GM18520 (cell line): ENCODE data around the gene CREB3L4.
"Not testable (repeated sequence)": the region's sequence is repeated elsewhere in the genome, so short reads cannot be mapped to it uniquely, and the experiment has no call there.

Experiments
- ATAC-seq: cut with Tn5 transposase; IDR thresholded peaks from one replicate; pipeline ENCODE4 v1.9.1; 2021; ENCODE audit not compliant: unreplicated experiment

Gene CREB3L4

DNA sequence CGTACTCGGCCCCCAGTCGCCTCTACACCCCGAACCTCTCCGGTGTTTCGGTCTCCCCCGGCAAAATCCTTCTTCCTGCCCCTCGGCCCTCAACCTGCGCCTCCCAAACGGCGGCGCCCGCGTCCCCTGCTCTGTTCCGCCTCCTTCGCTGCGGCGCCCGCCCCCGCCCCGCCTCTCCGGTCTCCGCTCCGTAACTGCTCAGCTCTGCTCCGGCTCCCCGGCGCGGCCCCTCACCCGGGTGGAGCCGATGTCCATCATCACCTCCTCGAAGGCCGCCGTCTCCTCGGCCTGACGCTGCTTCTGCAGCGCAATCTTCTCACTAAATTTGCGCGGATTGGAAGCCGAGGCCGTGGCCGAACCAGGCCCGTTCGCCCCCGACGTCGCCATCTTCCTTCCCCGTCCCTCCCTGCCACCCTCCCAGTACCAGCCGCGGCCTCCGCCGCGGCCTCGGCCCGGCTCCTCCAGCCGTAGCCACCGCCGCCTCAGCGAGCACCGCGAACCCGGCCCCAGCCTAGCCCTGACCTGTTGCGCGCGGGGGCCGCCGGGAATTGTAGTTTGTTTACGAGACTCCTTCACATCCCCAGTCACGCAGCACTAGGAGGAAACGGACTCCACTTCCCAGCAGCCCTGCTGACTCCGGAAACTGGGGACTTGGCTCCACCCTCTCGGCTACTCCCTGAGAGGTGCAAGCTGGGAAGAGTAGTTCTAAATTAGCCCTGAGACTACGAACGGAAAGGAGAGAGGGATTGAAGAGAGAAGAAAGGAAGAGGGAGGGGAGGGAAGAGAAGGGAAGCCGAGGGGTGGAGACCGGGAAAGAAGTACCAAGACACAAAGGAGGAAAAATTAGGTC is 9.4 kb upstream of the CREB3L4 start, which contains the start of gene CRTC2:
Gene CRTC2, minus strand, starts transcription at position 502 of the 850 bp plus-strand sequence. Its CDS starts 115 bp downstream, at position 387.
- peak; percentile 68 for ATAC-seq

DNA sequence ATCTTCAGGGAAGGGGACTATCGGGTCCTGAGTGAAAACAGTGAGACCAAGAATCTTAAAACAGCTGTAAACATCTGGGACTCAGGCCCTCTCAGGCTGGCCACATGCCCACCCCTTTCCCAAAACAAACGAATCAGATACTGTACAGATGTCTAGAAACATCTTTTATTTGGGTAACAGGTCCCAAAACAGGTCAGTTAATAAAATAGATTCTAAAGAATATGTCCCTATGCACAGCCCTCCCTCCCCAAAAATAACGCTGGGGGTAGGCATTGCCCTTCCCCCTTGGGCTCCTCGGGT is 8.8 kb upstream of the CREB3L4 start:
- ATAC-seq = no peak

DNA sequence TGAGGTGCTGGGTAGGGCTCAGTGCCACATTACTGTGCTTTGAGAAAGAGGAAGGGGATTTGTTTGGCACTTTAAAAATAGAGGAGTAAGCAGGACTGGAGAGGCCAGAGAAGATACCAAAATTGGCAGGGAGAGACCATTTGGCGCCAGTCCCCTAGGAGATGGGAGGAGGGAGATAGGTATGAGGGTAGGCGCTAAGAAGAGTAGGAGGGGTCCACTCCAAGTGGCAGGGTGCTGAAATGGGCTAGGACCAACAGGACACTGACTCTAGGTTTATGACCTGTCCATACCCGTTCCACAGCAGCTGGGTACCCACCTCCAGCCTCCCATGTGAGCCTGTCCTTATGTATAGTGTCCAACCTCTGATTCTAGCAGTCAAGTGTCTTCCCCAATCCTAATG is 8.2 kb upstream of the CREB3L4 start:
- ATAC-seq = no peak

DNA sequence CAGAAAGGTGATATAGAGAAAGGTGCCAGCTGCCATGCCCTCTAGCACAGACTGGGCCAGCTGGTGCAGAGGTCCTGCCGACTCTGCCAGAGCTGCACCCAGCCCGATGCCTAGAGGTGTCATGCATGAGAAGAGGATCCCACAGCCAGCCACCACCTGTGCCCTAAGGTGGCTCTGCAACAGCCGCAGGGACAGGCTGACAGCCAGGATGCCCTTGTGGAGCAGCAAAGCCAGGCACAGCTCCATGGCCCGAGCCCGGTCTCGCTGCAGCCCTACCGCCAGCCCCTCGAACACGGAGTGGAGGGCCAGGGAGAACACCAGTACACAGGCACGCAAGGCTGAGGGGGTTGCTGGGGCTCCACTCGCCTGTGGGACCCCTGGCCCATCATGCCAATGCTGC is 7.5 kb upstream of the CREB3L4 start:
- no peak for ATAC-seq

DNA sequence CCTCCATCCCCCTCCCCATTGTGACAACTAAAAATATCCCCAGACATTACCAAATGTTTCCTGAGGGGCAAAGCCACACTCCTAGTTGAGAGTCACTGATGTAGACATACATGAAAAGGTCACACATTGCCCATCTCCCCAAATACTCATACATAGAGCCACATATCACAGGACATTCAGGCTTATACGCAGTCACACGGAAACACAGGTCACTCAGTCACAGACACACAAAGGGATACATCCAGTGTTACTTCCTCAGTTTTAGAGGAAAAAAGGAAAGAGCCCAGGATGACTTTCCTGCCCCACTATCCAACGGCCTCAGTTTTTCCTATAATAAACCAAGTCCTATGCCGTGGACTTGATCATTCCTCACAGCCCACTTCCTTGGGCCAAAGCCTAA is 6.3 kb upstream of the CREB3L4 start:
- no peak for ATAC-seq

DNA sequence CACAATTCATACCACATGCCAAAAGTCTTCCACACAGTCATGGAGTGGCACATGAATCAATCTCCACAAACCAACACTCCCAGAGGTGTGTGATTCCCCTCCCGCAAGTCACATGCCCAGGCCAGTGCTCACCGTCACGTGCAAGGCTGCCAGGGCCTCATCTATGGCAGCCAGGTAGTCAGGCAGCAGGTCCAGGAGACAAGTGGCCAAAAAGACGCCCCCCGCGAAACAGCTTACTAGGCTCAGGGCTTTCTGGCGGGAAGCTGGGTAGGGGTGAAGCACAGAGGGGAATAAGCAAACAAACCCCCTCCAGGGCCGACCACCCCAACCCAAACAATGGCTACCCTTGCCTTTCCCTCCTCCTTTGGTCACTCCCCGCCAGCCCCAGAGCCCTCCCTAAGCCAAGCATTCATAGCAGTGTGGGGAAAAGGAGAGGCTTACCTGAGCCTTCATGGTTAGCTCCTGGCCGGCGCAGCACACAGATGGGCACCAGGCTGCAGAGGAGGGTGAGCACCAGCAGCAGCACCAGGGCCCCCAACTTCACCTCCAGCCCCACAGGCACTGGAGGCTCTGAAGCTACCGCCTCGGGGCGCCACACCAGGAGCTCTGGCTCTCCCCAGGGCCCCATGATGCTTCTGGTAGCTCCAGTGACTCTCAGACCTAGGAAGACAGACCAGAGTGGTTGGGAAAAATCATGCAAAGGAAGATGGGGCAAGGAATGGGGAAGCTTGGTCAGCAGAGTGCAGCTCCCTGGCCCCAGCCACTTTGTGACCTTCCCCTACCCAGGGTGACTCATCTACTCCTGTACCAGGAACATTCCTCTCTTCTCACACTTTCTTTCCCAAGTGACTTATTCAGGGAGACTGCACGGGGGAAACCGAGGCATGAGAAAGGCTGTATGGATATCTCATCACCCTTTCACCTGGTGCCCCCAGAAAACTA is 5.3 kb upstream of the CREB3L4 start:
- no peak for ATAC-seq

DNA sequence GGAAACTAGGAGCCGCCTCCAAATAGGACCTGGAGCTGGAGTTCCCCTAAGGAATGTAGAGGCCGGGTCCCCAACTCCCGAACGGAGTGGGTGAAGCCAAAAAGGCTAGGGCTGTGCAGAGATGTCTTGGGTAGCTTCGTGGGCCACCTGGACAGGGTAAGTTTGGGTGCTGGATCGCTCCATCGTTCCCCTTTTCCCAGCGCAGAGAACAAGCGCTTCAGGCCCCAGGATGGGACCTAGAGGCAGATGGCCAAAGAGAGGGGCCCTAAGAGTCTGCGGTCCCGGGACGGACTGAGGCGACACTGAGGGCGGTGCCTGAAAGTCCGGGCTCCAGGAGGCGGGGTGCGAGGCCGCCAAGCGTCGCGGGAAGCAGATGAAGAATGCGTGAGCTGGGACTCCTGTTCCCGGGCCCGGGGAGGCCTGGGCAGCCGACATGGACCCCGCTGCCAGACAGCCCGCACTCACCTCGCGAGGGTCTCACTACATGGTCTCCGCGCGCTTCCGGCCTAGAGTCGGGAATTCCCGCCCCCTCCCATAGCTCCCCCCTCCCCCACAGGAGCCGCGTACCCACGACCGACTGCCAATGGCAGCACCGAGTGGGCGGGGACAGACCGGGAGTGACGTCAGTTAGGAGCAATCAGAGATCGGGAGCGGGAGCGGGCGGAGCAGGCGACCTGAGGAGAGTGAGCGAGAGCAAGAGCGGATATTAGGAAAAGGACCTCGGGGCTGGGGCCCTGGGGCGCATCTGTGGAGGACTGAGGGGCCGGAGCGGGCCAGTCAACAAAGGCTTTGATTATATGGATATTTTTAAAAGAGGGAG is 4.5 kb upstream of the CREB3L4 start, which contains the start of gene SLC39A1:
Gene SLC39A1, minus strand, starts transcription at position 508 of the 820 bp plus-strand sequence. CDS start 822 bp downstream, outside the sequence.
- peak; percentile 43 for ATAC-seq

DNA sequence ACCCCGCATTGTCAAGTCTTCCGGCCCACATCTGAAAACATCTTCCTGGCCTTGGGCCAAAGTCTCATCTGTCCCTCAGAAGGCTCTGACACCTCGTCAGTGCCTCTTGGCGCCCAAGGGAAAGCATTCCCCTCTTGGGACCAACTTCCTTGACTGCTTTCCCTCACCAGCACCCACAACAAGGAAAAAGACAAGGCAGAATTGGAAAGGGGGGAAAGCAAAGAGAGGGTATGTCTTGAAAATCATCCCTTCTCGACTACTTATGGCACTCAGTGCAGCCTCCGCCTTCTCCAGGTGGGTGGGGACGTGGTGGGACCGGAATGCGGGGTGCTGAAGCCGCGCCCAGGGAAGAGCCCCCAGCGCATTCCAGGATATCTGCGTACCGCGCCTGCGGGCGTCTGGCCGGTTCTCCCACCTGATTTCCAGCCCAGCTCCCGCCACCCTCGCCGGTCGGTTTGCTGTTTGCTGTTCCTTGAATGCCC is 3.8 kb upstream of the CREB3L4 start:
- ATAC-seq = peak; percentile 1

DNA sequence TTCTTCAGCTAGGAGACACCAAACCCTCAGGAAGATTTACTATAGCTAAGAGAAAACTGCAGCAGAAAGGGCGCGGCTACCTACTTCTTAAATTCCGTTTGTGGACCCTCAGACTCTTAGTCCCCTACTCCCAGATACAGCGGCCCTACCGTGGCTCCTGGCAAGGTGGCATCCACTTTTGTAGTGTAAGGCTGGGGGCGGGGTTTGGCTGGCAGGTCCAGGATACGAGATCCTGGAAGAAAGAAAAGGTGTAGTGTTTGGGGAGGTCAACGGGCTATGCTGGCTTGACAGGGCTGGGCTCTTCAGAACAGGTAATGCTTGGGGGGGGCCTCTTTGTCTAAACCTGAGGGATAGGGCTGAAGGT is 280 bp downstream of the CREB3L4 start:
- ATAC-seq = no peak

DNA sequence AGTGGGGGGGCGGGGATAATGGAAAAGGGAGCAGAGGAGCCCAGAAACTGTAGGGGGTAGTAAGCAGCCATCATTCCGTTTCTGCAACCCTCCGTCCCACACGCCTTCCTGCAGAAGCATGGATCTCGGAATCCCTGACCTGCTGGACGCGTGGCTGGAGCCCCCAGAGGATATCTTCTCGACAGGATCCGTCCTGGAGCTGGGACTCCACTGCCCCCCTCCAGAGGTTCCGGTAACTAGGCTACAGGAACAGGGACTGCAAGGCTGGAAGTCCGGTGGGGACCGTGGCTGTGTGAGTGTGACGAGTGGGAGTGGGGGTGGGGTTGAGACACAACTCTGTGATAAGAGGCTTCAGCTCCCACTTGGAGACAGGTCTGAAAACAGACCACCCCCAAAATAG is 706 bp downstream of the CREB3L4 start:
- no peak for ATAC-seq

DNA sequence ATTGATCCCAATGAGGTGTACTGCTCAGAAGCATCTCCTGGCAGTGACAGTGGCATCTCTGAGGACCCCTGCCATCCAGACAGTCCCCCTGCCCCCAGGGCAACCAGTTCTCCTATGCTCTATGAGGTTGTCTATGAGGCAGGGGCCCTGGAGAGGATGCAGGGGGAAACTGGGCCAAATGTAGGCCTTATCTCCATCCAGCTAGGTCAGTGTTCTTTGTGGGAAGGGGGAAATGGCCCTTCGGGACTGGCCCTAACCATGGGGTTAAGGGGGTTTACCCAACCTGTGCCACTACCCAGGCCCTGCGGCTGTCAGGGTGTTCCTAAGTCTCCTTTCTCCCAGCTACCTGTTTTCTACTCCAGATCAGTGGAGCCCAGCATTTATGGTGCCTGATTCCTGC is 1.3 kb downstream of the CREB3L4 start:
- ATAC-seq = no peak

DNA sequence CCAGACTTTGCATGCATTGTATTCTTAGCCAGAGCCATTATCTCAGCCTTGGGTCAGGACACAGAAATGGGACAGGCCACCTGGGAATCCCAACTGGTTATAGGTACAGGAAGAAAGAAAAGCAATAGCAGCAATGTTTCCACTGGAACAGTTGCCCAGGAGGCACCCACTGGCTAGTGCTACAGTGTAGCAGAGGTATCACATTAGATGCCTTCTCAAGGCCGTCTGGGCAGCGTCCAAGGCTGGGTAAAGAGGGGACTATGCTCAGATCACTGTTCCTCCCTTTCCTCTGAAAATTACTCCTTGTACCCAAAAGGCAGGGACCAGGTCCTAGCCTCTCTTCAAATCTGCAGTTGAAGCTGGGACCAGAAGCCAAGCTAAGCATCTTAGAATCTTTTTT is 2.6 kb downstream of the CREB3L4 start:
- ATAC-seq = no peak

DNA sequence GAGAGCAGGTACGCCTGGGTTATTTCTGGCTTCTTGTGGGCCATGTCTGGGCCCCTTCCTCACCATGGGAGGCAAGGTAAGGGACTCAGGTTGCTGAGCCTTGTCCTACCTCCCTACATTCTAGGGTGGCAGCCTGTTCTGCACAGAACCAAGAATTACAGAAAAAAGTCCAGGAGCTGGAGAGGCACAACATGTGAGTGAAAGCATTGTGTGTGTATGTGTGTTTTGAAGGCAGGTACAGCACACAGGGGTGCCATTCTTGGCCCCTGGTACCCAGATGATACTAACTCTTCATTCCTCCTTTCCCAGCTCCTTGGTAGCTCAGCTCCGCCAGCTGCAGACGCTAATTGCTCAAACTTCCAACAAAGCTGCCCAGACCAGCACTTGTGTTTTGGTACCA is 5.4 kb downstream of the CREB3L4 start:
- ATAC-seq = no peak

DNA sequence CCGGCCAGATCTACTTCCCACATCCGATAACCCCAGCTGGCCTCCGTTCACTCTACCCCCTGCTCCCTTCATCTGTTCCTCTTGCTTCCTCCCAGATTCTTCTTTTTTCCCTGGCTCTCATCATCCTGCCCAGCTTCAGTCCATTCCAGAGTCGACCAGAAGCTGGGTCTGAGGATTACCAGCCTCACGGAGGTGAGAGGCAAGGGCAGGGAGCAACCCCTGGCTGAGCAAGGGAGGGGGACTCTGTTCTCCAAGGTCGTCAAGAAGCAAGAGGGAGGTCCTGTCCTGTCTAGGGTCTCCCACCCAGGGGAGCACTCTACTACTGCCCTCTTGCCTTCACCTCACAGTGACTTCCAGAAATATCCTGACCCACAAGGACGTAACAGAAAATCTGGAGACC is 5.8 kb downstream of the CREB3L4 start:
- ATAC-seq = no peak

DNA sequence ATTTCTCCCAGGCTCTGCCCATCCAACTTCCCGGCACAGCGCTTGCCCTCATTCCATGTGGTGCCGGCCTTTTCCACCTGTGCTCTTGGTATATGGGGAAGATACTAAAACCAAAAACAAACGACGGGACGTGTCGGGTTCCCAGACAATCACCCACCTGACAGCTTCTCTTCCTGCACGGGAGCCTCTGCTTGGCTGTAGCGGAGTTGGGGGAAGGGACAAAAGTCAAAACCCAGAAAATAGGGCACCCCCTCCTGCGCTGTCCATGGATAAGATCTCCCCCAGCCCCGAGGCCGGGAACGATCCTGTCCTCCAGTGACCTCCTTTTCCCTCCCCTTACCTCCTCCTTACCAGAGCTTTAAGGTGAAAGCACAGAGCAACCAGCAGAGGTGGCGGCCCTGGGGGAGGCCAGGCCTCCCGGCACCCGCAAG is 9.1 kb downstream of the CREB3L4 start:
- ATAC-seq = no peak

DNA sequence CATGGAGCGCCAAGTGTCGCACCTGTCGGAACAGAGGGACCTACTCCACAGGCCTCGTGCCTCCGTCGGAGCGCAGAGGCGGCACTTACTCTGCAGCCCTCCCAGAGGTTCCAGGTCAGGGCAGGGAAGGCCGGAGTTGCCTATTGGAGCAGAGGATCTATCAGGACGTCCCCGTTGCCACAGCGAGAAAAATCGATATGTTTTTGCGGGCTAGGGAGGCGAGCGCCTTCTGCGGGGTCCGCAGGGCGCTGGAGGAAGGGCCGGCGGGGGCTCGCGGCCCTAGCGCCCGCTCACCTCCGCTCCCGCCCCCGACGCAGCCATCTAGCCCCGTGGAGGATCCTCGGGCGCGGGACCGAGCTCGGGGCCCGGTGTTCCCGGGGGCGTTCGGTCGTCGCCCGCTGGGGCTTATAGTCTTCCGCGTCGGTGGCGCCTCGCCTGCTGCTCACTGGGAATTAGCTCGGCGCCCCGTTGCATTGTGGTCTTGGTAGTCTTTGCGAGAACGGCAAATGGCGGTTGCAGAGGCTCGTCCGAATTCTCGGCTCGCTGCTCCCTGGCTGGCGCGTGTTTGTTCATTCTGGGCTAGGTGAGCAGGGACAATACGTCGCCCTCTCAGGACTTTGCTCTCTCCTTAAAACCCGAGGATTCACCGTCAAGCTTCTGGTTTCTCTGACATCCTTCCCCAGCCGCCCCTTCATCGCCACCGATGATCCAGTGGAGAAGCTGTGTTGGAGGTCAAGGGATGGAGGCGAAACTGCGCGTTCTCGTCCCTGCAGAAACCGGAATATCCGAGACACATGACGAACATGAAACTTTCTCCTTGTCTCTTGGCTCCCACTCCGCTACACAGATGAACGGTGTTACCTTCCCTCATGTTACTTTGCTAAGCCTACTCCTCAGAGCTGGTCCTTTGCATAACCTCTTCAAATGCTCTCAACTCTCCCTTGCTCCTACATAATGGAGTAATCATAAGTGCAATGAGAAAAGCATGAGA is 9.8 kb downstream of the CREB3L4 start, which contains the start of gene JTB:
Gene JTB, minus strand, starts transcription at position 425 of the 991 bp plus-strand sequence. Its CDS starts 422 bp downstream, at position 3.
- peak; percentile 59 for ATAC-seq

DNA sequence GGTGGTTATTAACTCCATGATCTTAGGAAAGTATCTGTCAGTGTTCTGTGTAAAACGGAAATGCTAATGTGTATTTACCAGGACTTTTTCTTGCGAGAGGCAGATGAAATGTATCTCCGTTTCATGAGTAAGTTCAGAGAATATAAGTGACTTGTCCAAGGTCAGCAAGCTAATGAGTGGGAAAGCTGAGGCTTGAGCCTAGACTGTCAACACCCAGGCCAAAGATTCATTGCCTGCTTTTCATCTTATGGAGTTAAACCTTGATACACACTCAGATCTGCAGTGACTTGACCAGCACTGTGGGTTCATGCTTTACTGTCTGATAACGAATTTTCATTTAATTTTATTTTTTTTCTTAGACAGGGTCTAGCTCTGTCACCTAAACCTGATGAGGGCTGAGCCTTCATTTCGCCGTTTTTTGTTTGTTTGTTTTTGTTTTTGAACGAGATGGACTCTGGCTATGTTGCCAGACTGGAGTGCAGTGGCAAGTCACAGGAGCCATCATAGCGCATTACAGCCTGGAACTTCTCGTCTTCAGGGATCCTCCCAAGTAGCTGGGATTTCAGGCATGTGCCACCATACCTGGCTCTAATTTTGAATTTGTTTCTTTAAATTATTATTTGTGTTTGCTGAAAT is 10.7 kb downstream of the CREB3L4 start:
- no peak for ATAC-seq

DNA sequence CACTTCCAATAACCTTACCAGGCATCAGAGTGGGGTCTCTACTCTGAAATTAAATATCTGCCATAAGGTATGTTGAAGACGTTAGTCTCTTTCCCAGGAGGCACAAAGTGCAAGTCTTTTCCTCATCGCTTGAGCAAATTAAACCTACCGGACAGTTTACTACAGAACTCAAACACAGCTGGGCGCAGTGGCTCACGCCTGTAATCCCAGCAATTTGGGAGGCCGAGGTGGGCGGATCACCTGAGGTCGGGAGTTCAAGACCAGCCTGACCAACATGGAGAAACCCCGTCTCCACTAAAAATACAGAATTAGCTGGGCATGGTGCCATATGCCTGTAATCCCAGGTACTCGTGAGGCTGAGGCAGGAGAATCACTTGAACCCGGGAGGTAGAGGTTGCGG is 11.4 kb downstream of the CREB3L4 start:
- not testable (repeated sequence) for ATAC-seq

DNA sequence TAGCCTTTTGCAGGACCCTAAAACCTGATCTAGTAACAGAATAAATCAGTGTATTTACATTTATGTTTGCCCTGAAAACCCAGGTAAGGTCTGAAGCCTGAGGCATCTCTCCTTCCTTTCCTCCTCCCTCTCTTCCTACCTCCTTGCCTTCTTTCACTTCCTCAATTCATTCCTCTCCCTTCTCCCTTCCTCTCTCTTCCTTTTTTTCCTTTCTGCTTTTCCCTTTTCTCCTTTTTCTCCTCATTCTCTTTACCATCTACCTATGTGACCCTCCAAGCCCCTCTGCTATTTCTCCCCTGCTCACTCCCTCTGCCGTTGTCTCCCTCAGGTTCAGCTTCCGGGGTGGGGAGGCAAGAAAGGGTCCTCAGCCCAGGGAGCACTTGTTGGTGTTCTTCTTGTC is 14.0 kb downstream of the CREB3L4 start:
- ATAC-seq = not testable (repeated sequence)
